Upper lobe of left lung (tissue), 6 donors: ENCODE data around the gene MCU. TPM values are rescaled to one million over a fixed set of nuclear protein-coding genes. Genes with fewer than 3 reads are reported as not detected.
"Not testable (repeated sequence)": the region's sequence is repeated elsewhere in the genome, so short reads cannot be mapped to it uniquely, and the experiment has no call there.

Experiments used
- ATAC-seq, 2 donors: fragments of 200-7000 bp; cut with Tn5 transposase; one replicate each; pipeline ENCODE4 v1.9.1; 2022; ENCODE audit warnings: mild to moderate bottlenecking in 2 of 2, moderate library complexity in 2 of 2; ENCODE audit not compliant: low FRiP score in 2 of 2
- DNase-seq, 2 donors: peaks; one replicate each; pipeline ENCODE4 v3.0.0-alpha.2; 2019 to 2020
- H3K27ac ChIP-seq, 4 donors: fragments of 200-600 bp; sonication (generic); one replicate each; pipeline ENCODE4 v1.5.1; 2016 to 2019
- H3K27me3 ChIP-seq, 4 donors: fragments of 200-600 bp; sonication (generic); one replicate each; pipeline ENCODE4 v1.5.1; 2017 to 2019
- H3K36me3 ChIP-seq, 4 donors: fragments of 200-600 bp; sonication (generic); one replicate each; pipeline ENCODE4 v1.5.1; 2016 to 2019
- H3K4me1 ChIP-seq, 4 donors: fragments of 200-600 bp; sonication (generic); one replicate each; pipeline ENCODE4 v1.5.1; 2018 to 2019
- H3K4me3 ChIP-seq, 4 donors: fragments of 200-600 bp; sonication (generic); one replicate each; pipeline ENCODE4 v1.5.1; 2017 to 2019; ENCODE audit warnings: mild to moderate bottlenecking in 2 of 4, moderate library complexity in 1 of 4
- H3K9me3 ChIP-seq, 4 donors: fragments of 200-600 bp; sonication (generic); one replicate each; pipeline ENCODE4 v1.5.1; 2018 to 2019
- CTCF ChIP-seq, 6 experiments: fragments of 450-650 bp in 4 of 6; fragments of 200-600 bp in 2 of 6; sonication (generic) in 2 of 6; IDR thresholded peaks; one replicate each; pipeline ENCODE4 v1.5.1; 2016 to 2019; ENCODE audit warnings: antibody characterized with exemption in 6 of 6
- EP300 ChIP-seq, 4 donors: sonication (generic); formaldehyde crosslinking; IDR thresholded peaks; one replicate each; pipeline ENCODE4 v1.5.1; 2017; ENCODE audit warnings: antibody characterized with exemption in 4 of 4, control low read depth in 2 of 4
- POLR2A ChIP-seq, 4 donors: fragments of 450-650 bp; IDR thresholded peaks; one replicate each; pipeline ENCODE4 v1.5.1; 2016 to 2017; ENCODE audit warnings: antibody characterized with exemption in 4 of 4, mild to moderate bottlenecking in 2 of 4
- POLR2AphosphoS5 ChIP-seq, 2 donors: sonication (generic); formaldehyde crosslinking; IDR thresholded peaks; one replicate each; pipeline ENCODE4 v1.5.1; 2017; ENCODE audit warnings: antibody characterized with exemption in 2 of 2
- WGBS, 2 donors: methylation state at CpG; one replicate each; pipeline ENCODE4 v1.1.5; 2017 to 2018; 5-methylcytosine and 5-hydroxymethylcytosine counted together
- total RNA-seq, 6 donors: library from RNA; depleted of rRNA in 4 of 6; stranded (reverse); fragments of >200 nt in 4 of 6; gene quantifications; one replicate each; pipeline versions ENCODE4 v1.1.0 to v1.2.1, GENCODE V29; 2016 to 2021
- donor health status: DM: no; HTN: no; CAD: no; lungs with moderate emphysema.
- donor health status: DM: no; HTN: yes; CAD: no; lungs with severe emphysema.

Gene MCU
- total RNA-seq, 6 donors from 2014 or later: 28.2 to 50.5 (median 32.1) TPM

- no peak overlapping the region for H3K27ac ChIP-seq
Observed at GRCh38 chr10:72756674-72757385, 64.9 kb downstream of the MCU start.

GRCh38 chr10:72757732-72758131 is 65.8 kb downstream of the MCU start:
- TF ChIP-seq EP300 (IDR thresholded peaks at IDR 0.05) (no peak), POLR2AphosphoS5 (IDR thresholded peaks at IDR 0.05) (no peak), POLR2A (IDR thresholded peaks at IDR 0.05) (no peak), CTCF (IDR thresholded peaks at IDR 0.05) (no peak)
- WGBS, 2 donors: 91 to 94% methylated on average over 2 of the region's 2 CpGs
- no peaks in the 10 kb centered on the region for H3K9me3 ChIP-seq

More at GRCh38 chr10:72756674-72757385, 64.9 kb downstream of the MCU start:
- no peaks in the 10 kb centered on the region for H3K9me3 ChIP-seq
- TF ChIP-seq CTCF (IDR thresholded peaks at IDR 0.05): no peak
- no peak for TF ChIP-seq POLR2AphosphoS5 (IDR thresholded peaks at IDR 0.05)
- no peak for TF ChIP-seq POLR2A (IDR thresholded peaks at IDR 0.05)
- TF ChIP-seq EP300 (IDR thresholded peaks at IDR 0.05): no peak
- WGBS, 2 donors: 80 to 87% methylated on average over 7 of the region's 7 CpGs
- no peaks in the 10 kb centered on the region for H3K36me3 ChIP-seq
- no peaks in the 10 kb centered on the region for H3K27me3 ChIP-seq
- no peak overlapping the region for H3K4me3 ChIP-seq
- DNase-seq: no peak
- no peaks in the 10 kb centered on the region for H3K4me1 ChIP-seq
- ATAC-seq: no peak

GRCh38 chr10:72758930-72759329 is 67.0 kb downstream of the MCU start:
- not testable (repeated sequence) for H3K9me3 ChIP-seq, ATAC-seq
- WGBS, 2 donors: 91% methylated on average over 10 of the region's 10 CpGs

More at GRCh38 chr10:72757732-72758131, 65.8 kb downstream of the MCU start:
- DNase-seq (no peak), ATAC-seq (no peak)
- Histone ChIP-seq H3K27me3 (no peaks in the 10 kb centered on the region), H3K4me1 (no peaks in the 10 kb centered on the region), H3K4me3 (no peak overlapping the region), H3K36me3 (no peaks in the 10 kb centered on the region), H3K27ac (no peak overlapping the region)

GRCh38 chr10:72759584-72759983 is 67.6 kb downstream of the MCU start:
- Histone ChIP-seq H3K27ac (no peak overlapping the region), H3K9me3 (no peaks in the 10 kb centered on the region), H3K4me3 (no peak overlapping the region), H3K27me3 (no peaks in the 10 kb centered on the region), H3K36me3 (no peaks in the 10 kb centered on the region), H3K4me1 (peaks cover 0 to 4% (median 0%) of the 10 kb centered on the region in 4 donors)
- TF ChIP-seq POLR2AphosphoS5 (IDR thresholded peaks at IDR 0.05): no peak
- TF ChIP-seq CTCF (IDR thresholded peaks at IDR 0.05): no peak
- TF ChIP-seq EP300 (IDR thresholded peaks at IDR 0.05): no peak
- no peak for TF ChIP-seq POLR2A (IDR thresholded peaks at IDR 0.05)
- no peak for DNase-seq
- no peak for ATAC-seq
- WGBS, 2 donors: 31 to 75% methylated on average over 1 of the region's 1 CpG

More at GRCh38 chr10:72758930-72759329, 67.0 kb downstream of the MCU start:
- H3K4me1 ChIP-seq, H3K27ac ChIP-seq, DNase-seq, H3K36me3 ChIP-seq, H3K4me3 ChIP-seq, H3K27me3 ChIP-seq: not testable (repeated sequence)

- Histone ChIP-seq H3K4me3 (no peak overlapping the region), H3K27ac (no peak overlapping the region), H3K36me3 (no peaks in the 10 kb centered on the region), H3K9me3 (peaks cover 0 to 2% (median 0%) of the 10 kb centered on the region in 4 donors), H3K27me3 (no peaks in the 10 kb centered on the region), H3K4me1 (peaks cover 0 to 4% (median 0%) of the 10 kb centered on the region in 4 donors)
- TF ChIP-seq POLR2AphosphoS5 (IDR thresholded peaks at IDR 0.05) (no peak), EP300 (IDR thresholded peaks at IDR 0.05) (no peak), POLR2A (IDR thresholded peaks at IDR 0.05) (no peak), CTCF (IDR thresholded peaks at IDR 0.05) (no peak)
- DNase-seq: no peak
- WGBS, 2 donors: 96 to 98% methylated on average over 1 of the region's 1 CpG
- ATAC-seq: no peak
Observed at GRCh38 chr10:72761498-72761897, 69.6 kb downstream of the MCU start.
